GM23338 (cell line): ENCODE measurements around the gene ARHGEF10L. TPM values are rescaled to one million over a fixed set of nuclear protein-coding genes. Genes with fewer than 3 reads are reported as not detected.

Experiments used
- ATAC-seq: fragments of 200-7000 bp; cut with Tn5 transposase; 3 replicates; pipeline ENCODE4 v1.9.1; 2020
- DNase-seq: peaks from one replicate; pipeline ENCODE4 v3.0.0-alpha.2; 2015; ENCODE audit warnings: low spot score
- H2AFZ ChIP-seq: fragments of 200-600 bp; sonication (generic); 2 replicates; pipeline ENCODE4 v1.8.0; 2016; ENCODE audit warnings: antibody characterized with exemption, mild to moderate bottlenecking, moderate library complexity
- H3F3A ChIP-seq: fragments of 200-600 bp; sonication (generic); replicated peaks from 2 replicates; pipeline ENCODE4 v1.8.0; 2017; ENCODE audit warnings: antibody characterized with exemption, mixed run types, low read depth
- H3K27ac ChIP-seq: fragments of 200-600 bp; sonication (generic); 2 replicates; pipeline ENCODE4 v1.6.1; 2016; ENCODE audit warnings: low read depth
- H3K27me3 ChIP-seq: fragments of 200-600 bp; sonication (generic); 2 replicates; pipeline ENCODE4 v1.8.0; 2016; ENCODE audit warnings: mild to moderate bottlenecking, mixed run types, moderate library complexity; ENCODE audit not compliant: insufficient read depth
- H3K36me3 ChIP-seq: fragments of 200-600 bp; sonication (generic); 2 replicates; pipeline ENCODE4 v1.8.0; 2016; ENCODE audit warnings: mild to moderate bottlenecking; ENCODE audit not compliant: insufficient read depth
- H3K4me1 ChIP-seq: fragments of 200-600 bp; sonication (generic); 2 replicates; pipeline ENCODE4 v1.8.0; 2016; ENCODE audit warnings: mild to moderate bottlenecking, moderate library complexity; ENCODE audit not compliant: insufficient read depth
- H3K4me2 ChIP-seq: fragments of 200-600 bp; sonication (generic); 2 replicates; pipeline ENCODE4 v1.7.1; 2017; ENCODE audit warnings: mixed run types
- H3K4me3 ChIP-seq: fragments of 200-600 bp; sonication (generic); 2 replicates; pipeline ENCODE4 v1.6.1; 2016; ENCODE audit warnings: mixed run types
- H3K79me2 ChIP-seq: fragments of 200-600 bp; sonication (generic); replicated peaks from 2 replicates; pipeline ENCODE4 v1.8.0; 2017; ENCODE audit warnings: mild to moderate bottlenecking; ENCODE audit not compliant: insufficient read depth
- H3K9me2 ChIP-seq: fragments of 200-600 bp; sonication (generic); 2 replicates; pipeline ENCODE4 v1.8.0; 2017; ENCODE audit not compliant: insufficient read depth
- H4K20me1 ChIP-seq: fragments of 200-600 bp; sonication (generic); replicated peaks from 2 replicates; pipeline ENCODE4 v1.8.0; 2017; ENCODE audit warnings: mild to moderate bottlenecking; ENCODE audit not compliant: insufficient read depth
- H3K27ac Mint-ChIP-seq: 2 replicates; pipeline ENCODE4 v1.8.0; 2020; ENCODE audit warnings: inconsistent platforms, mild to moderate bottlenecking, moderate library complexity, mixed read lengths
- H3K27me3 Mint-ChIP-seq: 3 replicates; pipeline ENCODE4 v1.8.0; 2022; ENCODE audit warnings: low read depth, mild to moderate bottlenecking, moderate library complexity, mixed read lengths, inconsistent platforms; ENCODE audit not compliant: insufficient read depth, poor library complexity
- H3K36me3 Mint-ChIP-seq: 3 replicates; pipeline ENCODE4 v1.8.0; 2021; ENCODE audit warnings: low read depth, mild to moderate bottlenecking, inconsistent platforms, moderate library complexity, mixed read lengths
- H3K4me1 Mint-ChIP-seq: 3 replicates; pipeline ENCODE4 v1.8.0; 2020; ENCODE audit warnings: mild to moderate bottlenecking, inconsistent platforms, mixed read lengths
- H3K4me3 Mint-ChIP-seq: 3 replicates; pipeline ENCODE4 v1.8.0; 2021; ENCODE audit warnings: moderate library complexity, mild to moderate bottlenecking, inconsistent platforms, mixed read lengths
- H3K9me3 Mint-ChIP-seq: 3 replicates; pipeline ENCODE4 v1.8.0; 2020; ENCODE audit warnings: moderate library complexity, mild to moderate bottlenecking, inconsistent platforms, mixed read lengths
- CREB1 ChIP-seq: fragments of 250-450 bp; sonication (Bioruptor Pico); IDR thresholded peaks from 2 replicates; pipeline ENCODE4 v1.5.0; 2020; ENCODE audit warnings: low read depth, mild to moderate bottlenecking, moderate library complexity
- EZH2 ChIP-seq: fragments of 200-600 bp; sonication (generic); IDR thresholded peaks from one replicate; pipeline ENCODE4 v1.8.0; 2017; ENCODE audit warnings: antibody characterized with exemption, mild to moderate bottlenecking, low read depth; ENCODE audit not compliant: unreplicated experiment
- EZH2phosphoT487 ChIP-seq: fragments of 200-600 bp; sonication (generic); IDR thresholded peaks from one replicate; pipeline ENCODE4 v1.8.1; 2018; ENCODE audit warnings: antibody characterized with exemption; ENCODE audit not compliant: unreplicated experiment
- JUNB ChIP-seq: IDR thresholded peaks from one replicate; pipeline ENCODE4 v1.6.1; 2016; ENCODE audit warnings: antibody characterized with exemption; ENCODE audit not compliant: unreplicated experiment
- NANOG ChIP-seq: IDR thresholded peaks from 2 replicates; pipeline ENCODE4 v1.6.1; 2016; ENCODE audit warnings: antibody characterized with exemption, borderline replicate concordance
- POLR2AphosphoS5 ChIP-seq: IDR thresholded peaks from 2 replicates; pipeline ENCODE4 v1.6.1; 2016; ENCODE audit warnings: antibody characterized with exemption, low read depth
- STAT1 ChIP-seq: IDR thresholded peaks from one replicate; pipeline ENCODE4 v1.6.1; 2016; ENCODE audit warnings: antibody characterized with exemption; ENCODE audit not compliant: unreplicated experiment
- ZNF114 ChIP-seq: fragments of 250-450 bp; sonication (Bioruptor Pico); IDR thresholded peaks from 2 replicates; pipeline ENCODE4 v1.5.0; 2020; ENCODE audit warnings: mild to moderate bottlenecking, moderate library complexity
- ZNF331 ChIP-seq: fragments of 250-450 bp; sonication (Bioruptor Pico); IDR thresholded peaks from 2 replicates; pipeline ENCODE4 v1.5.0; 2020; ENCODE audit warnings: low read depth, mild to moderate bottlenecking, moderate library complexity
- polyA plus RNA-seq: library from polyadenylated mRNA; unstranded; fragments of >200 nt; fragmentation: Nextera tagmentation; extraction: Ambion mirVana; gene quantifications from 2 replicates; pipeline ENCODE4 v1.2.1, GENCODE V29; 2016
- total RNA-seq: library from RNA; depleted of rRNA; stranded (reverse); fragments of >200 nt; shearing (Covaris generic); gene quantifications from 2 replicates; pipeline ENCODE4 v1.2.3, GENCODE V29; 2014
- TF ChIP-seq, protein P1 (sequence below), 2 experiments: fragments of 200-600 bp in 1 of 2; sonication (generic) in 1 of 2; conservative IDR thresholded peaks; 2 replicates each; pipeline versions ENCODE4 v1.5.1 to v1.6.1; 2016 to 2017; ENCODE audit warnings: antibody characterized with exemption in 2 of 2, low read depth in 2 of 2, mild to moderate bottlenecking in 2 of 2, moderate library complexity in 1 of 2
- TF ChIP-seq, protein P2 (sequence below): IDR thresholded peaks from one replicate; pipeline ENCODE4 v1.6.1; 2018; ENCODE audit warnings: antibody characterized with exemption; ENCODE audit not compliant: unreplicated experiment

Gene ARHGEF10L
- total and polyA plus RNA-seq, 2 experiments from 2014 or later = 12.1 to 46.8 TPM

DNA sequence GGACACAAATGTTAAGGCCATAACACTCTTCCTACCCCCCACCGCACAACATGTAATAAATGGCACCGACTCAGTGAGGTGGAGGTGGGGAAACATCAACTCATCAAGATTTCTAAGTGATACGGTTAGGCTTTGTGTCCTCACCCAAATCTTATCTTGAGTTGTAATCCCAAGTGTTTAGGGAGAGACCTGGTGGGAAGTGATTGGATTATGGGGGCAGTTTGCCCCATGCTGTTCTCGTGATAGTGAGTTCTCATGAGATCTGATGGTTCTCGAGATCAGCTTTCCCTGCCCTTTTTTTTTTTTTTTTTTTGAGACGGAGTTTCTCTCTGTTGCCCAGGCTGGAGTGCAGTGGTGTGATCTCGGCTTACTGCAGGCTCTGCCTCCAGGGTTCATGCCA is 164.7 kb downstream of the ARHGEF10L start:
- Histone ChIP-seq H3K4me2 (no peak overlapping the region), H2AFZ (no peak overlapping the region), H3K27me3 (no peaks in the 10 kb centered on the region), H3K27ac (no peak overlapping the region), H3K36me3 (no peaks in the 10 kb centered on the region), H3K9me2 (no peaks in the 10 kb centered on the region), H3K79me2 (no peaks in the 10 kb centered on the region), H4K20me1 (no peaks in the 10 kb centered on the region), H3K4me1 (no peaks in the 10 kb centered on the region), H3K4me3 (no peak overlapping the region), H3F3A (no peaks in the 10 kb centered on the region)
- no peak for ATAC-seq
- TF ChIP-seq, protein P1, sequence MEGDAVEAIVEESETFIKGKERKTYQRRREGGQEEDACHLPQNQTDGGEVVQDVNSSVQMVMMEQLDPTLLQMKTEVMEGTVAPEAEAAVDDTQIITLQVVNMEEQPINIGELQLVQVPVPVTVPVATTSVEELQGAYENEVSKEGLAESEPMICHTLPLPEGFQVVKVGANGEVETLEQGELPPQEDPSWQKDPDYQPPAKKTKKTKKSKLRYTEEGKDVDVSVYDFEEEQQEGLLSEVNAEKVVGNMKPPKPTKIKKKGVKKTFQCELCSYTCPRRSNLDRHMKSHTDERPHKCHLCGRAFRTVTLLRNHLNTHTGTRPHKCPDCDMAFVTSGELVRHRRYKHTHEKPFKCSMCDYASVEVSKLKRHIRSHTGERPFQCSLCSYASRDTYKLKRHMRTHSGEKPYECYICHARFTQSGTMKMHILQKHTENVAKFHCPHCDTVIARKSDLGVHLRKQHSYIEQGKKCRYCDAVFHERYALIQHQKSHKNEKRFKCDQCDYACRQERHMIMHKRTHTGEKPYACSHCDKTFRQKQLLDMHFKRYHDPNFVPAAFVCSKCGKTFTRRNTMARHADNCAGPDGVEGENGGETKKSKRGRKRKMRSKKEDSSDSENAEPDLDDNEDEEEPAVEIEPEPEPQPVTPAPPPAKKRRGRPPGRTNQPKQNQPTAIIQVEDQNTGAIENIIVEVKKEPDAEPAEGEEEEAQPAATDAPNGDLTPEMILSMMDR (conservative IDR thresholded peaks at IDR 0.05; ENCODE audit: low read depth in 2 of 2) = no peak
- no peak for TF ChIP-seq POLR2AphosphoS5
- TF ChIP-seq, protein P2, sequence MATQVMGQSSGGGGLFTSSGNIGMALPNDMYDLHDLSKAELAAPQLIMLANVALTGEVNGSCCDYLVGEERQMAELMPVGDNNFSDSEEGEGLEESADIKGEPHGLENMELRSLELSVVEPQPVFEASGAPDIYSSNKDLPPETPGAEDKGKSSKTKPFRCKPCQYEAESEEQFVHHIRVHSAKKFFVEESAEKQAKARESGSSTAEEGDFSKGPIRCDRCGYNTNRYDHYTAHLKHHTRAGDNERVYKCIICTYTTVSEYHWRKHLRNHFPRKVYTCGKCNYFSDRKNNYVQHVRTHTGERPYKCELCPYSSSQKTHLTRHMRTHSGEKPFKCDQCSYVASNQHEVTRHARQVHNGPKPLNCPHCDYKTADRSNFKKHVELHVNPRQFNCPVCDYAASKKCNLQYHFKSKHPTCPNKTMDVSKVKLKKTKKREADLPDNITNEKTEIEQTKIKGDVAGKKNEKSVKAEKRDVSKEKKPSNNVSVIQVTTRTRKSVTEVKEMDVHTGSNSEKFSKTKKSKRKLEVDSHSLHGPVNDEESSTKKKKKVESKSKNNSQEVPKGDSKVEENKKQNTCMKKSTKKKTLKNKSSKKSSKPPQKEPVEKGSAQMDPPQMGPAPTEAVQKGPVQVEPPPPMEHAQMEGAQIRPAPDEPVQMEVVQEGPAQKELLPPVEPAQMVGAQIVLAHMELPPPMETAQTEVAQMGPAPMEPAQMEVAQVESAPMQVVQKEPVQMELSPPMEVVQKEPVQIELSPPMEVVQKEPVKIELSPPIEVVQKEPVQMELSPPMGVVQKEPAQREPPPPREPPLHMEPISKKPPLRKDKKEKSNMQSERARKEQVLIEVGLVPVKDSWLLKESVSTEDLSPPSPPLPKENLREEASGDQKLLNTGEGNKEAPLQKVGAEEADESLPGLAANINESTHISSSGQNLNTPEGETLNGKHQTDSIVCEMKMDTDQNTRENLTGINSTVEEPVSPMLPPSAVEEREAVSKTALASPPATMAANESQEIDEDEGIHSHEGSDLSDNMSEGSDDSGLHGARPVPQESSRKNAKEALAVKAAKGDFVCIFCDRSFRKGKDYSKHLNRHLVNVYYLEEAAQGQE = no peak
- no peak for TF ChIP-seq NANOG
- no peak for TF ChIP-seq STAT1
- no peak for DNase-seq
- 0 out of 3 replicates have a peak, but pooled peaks cover 2% of the 10 kb centered on the region for H3K36me3 Mint-ChIP-seq
- H3K27me3 Mint-ChIP-seq = peaks cover 1% of the 10 kb centered on the region
- H3K9me3 Mint-ChIP-seq = peaks cover 7% of the 10 kb centered on the region
- no peak overlapping the region for H3K4me3 Mint-ChIP-seq
- H3K4me1 Mint-ChIP-seq = peaks cover 20% of the 10 kb centered on the region; the same call in 2 of the 3 replicates
- H3K27ac Mint-ChIP-seq = no peak overlapping the region

- Histone ChIP-seq H3K79me2 (no peaks in the 10 kb centered on the region), H2AFZ (no peak overlapping the region), H3K4me1 (no peaks in the 10 kb centered on the region), H3K27ac (no peak overlapping the region), H3F3A (no peaks in the 10 kb centered on the region), H4K20me1 (no peaks in the 10 kb centered on the region), H3K4me2 (no peak overlapping the region), H3K4me3 (no peak overlapping the region), H3K9me2 (no peaks in the 10 kb centered on the region), H3K36me3 (no peaks in the 10 kb centered on the region), H3K27me3 (no peaks in the 10 kb centered on the region)
- Mint-ChIP-seq H3K36me3 (peaks cover 15% of the 10 kb centered on the region), H3K27ac (no peak overlapping the region), H3K9me3 (peaks cover 30% of the 10 kb centered on the region), H3K4me1 (peaks cover 6% of the 10 kb centered on the region; the same call in 1 of the 3 replicates), H3K27me3 (peaks cover 1% of the 10 kb centered on the region), H3K4me3 (no peak overlapping the region)
- ATAC-seq = no peak
- TF ChIP-seq STAT1 = no peak
- TF ChIP-seq JUNB = no peak
- TF ChIP-seq ZNF331 = no peak
- no peak for TF ChIP-seq EZH2
- TF ChIP-seq NANOG = no peak
- TF ChIP-seq CREB1 (CRISPR knock-in tag) = no peak
- TF ChIP-seq EZH2phosphoT487 = no peak
- TF ChIP-seq ZNF114 = no peak
- no peak for DNase-seq
These were observed 166.9 kb downstream of the ARHGEF10L start for GRCh38 chr1:17706445-17706844.
